Common myeloid progenitor, CD34-positive (primary cell): ENCODE data around the gene SPDYE2B.
A peak's percentile ranks its signal among the peaks of the same experiment; 100 is the strongest.
"Not testable (repeated sequence)": the region's sequence is repeated elsewhere in the genome, so short reads cannot be mapped to it uniquely, and the experiment has no call there.

Experiments used
- CTCF ChIA-PET: fragments of 350-600 bp; sonication (Branson Sonifier 250); formaldehyde crosslinking; loops from one replicate; lab custom pipeline; 2021; ENCODE audit warnings: antibody characterized with exemption; lab: Charles Lee
- POLR2A ChIA-PET: fragments of 350-600 bp; sonication (Branson Sonifier 250); formaldehyde crosslinking; loops from one replicate; lab custom pipeline; 2021; ENCODE audit warnings: antibody characterized with exemption; lab: Charles Lee
- DNase-seq, 3 donors: peaks; one replicate each; pipeline versions ENCODE4 v3.0.0 to v3.0.0-alpha.2; 2013
- H3K27ac ChIP-seq, 2 experiments: 1 replicate in 1 of 2; 2 replicates in 1 of 2; pipeline ENCODE4 v1.7.0; 2013; ENCODE audit warnings: inconsistent platforms in 2 of 2, low read length in 2 of 2, mild to moderate bottlenecking in 2 of 2, low read depth in 1 of 2, moderate library complexity in 1 of 2; ENCODE audit not compliant: severe bottlenecking in 2 of 2, insufficient read depth in 1 of 2, poor library complexity in 1 of 2
- H3K27me3 ChIP-seq, 5 experiments: replicated peaks in 2 of 5; 1 replicate in 3 of 5; 2 replicates in 2 of 5; pipeline versions ENCODE4 v1.6.1 to v1.7.0; 2013; ENCODE audit warnings: low read length in 4 of 5, mild to moderate bottlenecking in 2 of 5, moderate library complexity in 2 of 5, inconsistent platforms in 1 of 5; ENCODE audit not compliant: insufficient read depth in 5 of 5, control insufficient read depth in 4 of 5
- H3K36me3 ChIP-seq, 4 experiments: 1 replicate in 2 of 4; 2 replicates in 2 of 4; pipeline versions ENCODE4 v1.6.1 to v1.7.0; 2013; ENCODE audit warnings: low read length in 3 of 4, control low read depth in 1 of 4, mild to moderate bottlenecking in 1 of 4; ENCODE audit not compliant: control insufficient read depth in 4 of 4, insufficient read depth in 4 of 4
- H3K4me1 ChIP-seq, 4 experiments: 1 replicate in 3 of 4; 2 replicates in 1 of 4; pipeline versions ENCODE4 v1.6.1 to v1.7.1; 2013; ENCODE audit warnings: low read length in 3 of 4, mild to moderate bottlenecking in 3 of 4, control low read depth in 1 of 4, inconsistent platforms in 1 of 4, moderate library complexity in 1 of 4; ENCODE audit not compliant: control insufficient read depth in 4 of 4, insufficient read depth in 4 of 4; ENCODE audit errors: control extremely low read depth in 1 of 4
- H3K4me3 ChIP-seq, 7 experiments: 1 replicate in 4 of 7; 2 replicates in 3 of 7; pipeline versions ENCODE4 v1.5.1 to v1.7.0; 2013; ENCODE audit warnings: mild to moderate bottlenecking in 7 of 7, low read length in 6 of 7, moderate library complexity in 6 of 7, inconsistent platforms in 2 of 7, low read depth in 2 of 7, control low read depth in 1 of 7; ENCODE audit not compliant: insufficient read depth in 4 of 7, control insufficient read depth in 1 of 7; ENCODE audit errors: extremely low read depth in 1 of 7
- H3K9me3 ChIP-seq, 5 experiments: 1 replicate in 4 of 5; 2 replicates in 1 of 5; pipeline versions ENCODE4 v1.6.1 to v1.7.1; 2013; ENCODE audit warnings: low read length in 4 of 5, mild to moderate bottlenecking in 2 of 5, inconsistent platforms in 1 of 5, low read depth in 1 of 5, moderate library complexity in 1 of 5; ENCODE audit not compliant: control insufficient read depth in 4 of 5, insufficient read depth in 2 of 5; ENCODE audit errors: control extremely low read depth in 1 of 5
- WGBS: methylation state at CpG from one replicate; pipeline ENCODE4 v1.1.5; 2013; ENCODE audit not compliant: insufficient coverage; 5-methylcytosine and 5-hydroxymethylcytosine counted together

SPDYE2B gene

GRCh38 chr7:102611675-102612325 is 38.3 kb upstream of the SPDYE2B start:
- H3K4me1 ChIP-seq, POLR2A ChIA-PET, H3K9me3 ChIP-seq, H3K27me3 ChIP-seq, CTCF ChIA-PET, H3K27ac ChIP-seq, H3K36me3 ChIP-seq: not testable (repeated sequence)
- WGBS: 34% methylated on average over 4 of the region's 10 CpGs
- DNase-seq: peak; percentile 58 to 78 (median 74)
- H3K4me3 ChIP-seq: peak overlapping the region in 2 of 7 experiments; percentile 23 to 43

GRCh38 chr7:102613575-102614345 is 36.4 kb upstream of the SPDYE2B start:
- not testable (repeated sequence) for DNase-seq

GRCh38 chr7:102614346-102614697 is 35.8 kb upstream of the SPDYE2B start:
- H3K36me3 ChIP-seq, CTCF ChIA-PET, DNase-seq, H3K4me3 ChIP-seq, H3K27ac ChIP-seq, H3K4me1 ChIP-seq, POLR2A ChIA-PET, H3K9me3 ChIP-seq, H3K27me3 ChIP-seq: not testable (repeated sequence)
- WGBS: no CpG with 5 or more reads among the region's 4 CpGs

More at GRCh38 chr7:102613575-102614345, 36.4 kb upstream of the SPDYE2B start:
- H3K4me1 ChIP-seq, H3K27ac ChIP-seq, H3K27me3 ChIP-seq, H3K4me3 ChIP-seq, H3K9me3 ChIP-seq, POLR2A ChIA-PET, H3K36me3 ChIP-seq, CTCF ChIA-PET: not testable (repeated sequence)
- no CpG with 5 or more reads among the region's 15 CpGs for WGBS

GRCh38 chr7:102614873-102615272 is 35.2 kb upstream of the SPDYE2B start:
- H3K27ac ChIP-seq, CTCF ChIA-PET, H3K4me1 ChIP-seq, POLR2A ChIA-PET, H3K9me3 ChIP-seq, H3K27me3 ChIP-seq, H3K4me3 ChIP-seq, H3K36me3 ChIP-seq, DNase-seq: not testable (repeated sequence)
- WGBS: no CpG with 5 or more reads among the region's 3 CpGs

- H3K27ac ChIP-seq, H3K4me1 ChIP-seq, H3K36me3 ChIP-seq, DNase-seq, CTCF ChIA-PET, H3K9me3 ChIP-seq, POLR2A ChIA-PET, H3K27me3 ChIP-seq, H3K4me3 ChIP-seq: not testable (repeated sequence)
- no CpG with 5 or more reads among the region's 10 CpGs for WGBS
Measured at GRCh38 chr7:102615930-102616329, 34.2 kb upstream of the SPDYE2B start.

- H3K36me3 ChIP-seq, H3K4me1 ChIP-seq, POLR2A ChIA-PET, CTCF ChIA-PET, H3K27me3 ChIP-seq, H3K9me3 ChIP-seq, H3K27ac ChIP-seq: not testable (repeated sequence)
- WGBS: no CpG with 5 or more reads among the region's 62 CpGs
- DNase-seq: peak in 2 of 3 donors; percentile 21 to 44
- H3K4me3 ChIP-seq: peak within 1 kb of the TSS in 3 of 7 experiments; percentile 19 to 33 (median 32)
Measured at GRCh38 chr7:102616507-102617125, 33.5 kb upstream of the SPDYE2B start, which contains the start of gene RASA4. TSS of gene RASA4 (minus strand) at chr7:102616756. CDS start at chr7:102616689, 67 bp downstream.

- DNase-seq, H3K36me3 ChIP-seq, POLR2A ChIA-PET, H3K27me3 ChIP-seq, CTCF ChIA-PET, H3K4me1 ChIP-seq, H3K27ac ChIP-seq, H3K4me3 ChIP-seq, H3K9me3 ChIP-seq: not testable (repeated sequence)
- WGBS: no CpG with 5 or more reads among the region's 8 CpGs
Measured at GRCh38 chr7:102618122-102618521, 32.0 kb upstream of the SPDYE2B start.
